Activated CD8-positive, alpha-beta memory T cell treated with anti-CD3 and anti-CD28 coated beads, Interleukin-2, amount 50 U/mL, for 24 hours (primary cell): ENCODE results near the gene FTCDNL1.

Experiments used
- DNase-seq: peaks from one replicate; pipeline ENCODE4 v3.0.0-alpha.2; 2020; ENCODE audit errors: extremely low read depth

Gene FTCDNL1

DNA sequence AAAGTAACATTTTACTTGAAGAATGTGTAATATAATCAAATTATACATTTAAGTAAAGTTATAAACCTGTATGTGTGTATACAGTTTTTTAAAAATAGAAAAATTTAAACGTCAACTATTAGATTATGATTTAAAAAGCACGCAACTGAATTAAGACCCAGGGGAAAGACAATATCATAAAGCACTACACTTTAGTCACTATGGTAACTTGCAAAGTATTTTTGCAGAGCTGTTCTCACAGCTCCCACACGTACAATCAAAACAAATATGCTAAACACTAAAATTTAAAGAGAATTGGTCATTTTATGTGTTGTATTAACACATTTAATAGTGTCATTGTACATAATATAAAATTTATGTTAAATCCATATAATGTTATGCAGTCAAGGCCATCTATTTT lies 59.7 kb downstream of the FTCDNL1 start:
- no peak for DNase-seq

DNA sequence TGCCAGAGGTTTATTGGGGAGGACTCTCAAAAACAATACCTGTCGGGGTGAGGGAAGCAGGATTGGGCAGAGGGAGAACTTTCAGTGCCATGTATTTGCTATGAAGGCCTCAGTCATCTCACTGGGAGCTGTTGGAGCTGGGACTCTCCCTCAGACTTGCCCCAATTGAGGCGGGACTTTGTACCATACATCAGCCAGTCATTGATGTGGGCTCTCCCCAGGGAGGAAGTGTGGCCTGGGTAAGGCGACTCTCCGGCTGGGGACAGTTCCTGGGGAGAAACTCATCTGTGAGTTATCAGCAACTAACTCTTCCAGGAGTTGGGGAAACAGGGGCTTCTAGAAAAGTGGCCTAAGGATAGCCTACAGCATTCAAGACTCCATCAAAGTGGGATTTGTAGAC lies 66.5 kb downstream of the FTCDNL1 start:
- no peak for DNase-seq

DNA sequence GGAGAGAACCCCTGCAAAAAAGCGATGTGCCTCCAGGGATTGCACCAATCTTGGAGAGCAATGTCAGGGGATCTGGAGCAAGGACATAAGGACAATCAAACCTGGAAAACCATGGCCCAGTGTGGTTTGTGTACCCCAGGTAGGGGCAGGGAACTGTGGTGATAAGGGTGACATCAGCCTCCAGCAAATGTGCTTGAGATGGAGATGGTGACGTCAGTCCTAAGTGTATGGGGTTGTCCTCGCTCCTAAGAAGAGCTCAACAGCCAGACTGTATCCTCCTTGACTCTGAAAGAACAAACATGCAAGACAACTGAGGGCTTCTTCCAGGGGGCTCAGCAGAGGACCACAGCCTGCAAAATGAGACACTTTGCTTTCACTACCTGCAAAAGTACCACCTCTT lies 71.4 kb downstream of the FTCDNL1 start:
- DNase-seq: no peak

- DNase-seq: no peak
Observed at GRCh38 chr2:199778655-199779054, 72.3 kb downstream of the FTCDNL1 start.

DNA sequence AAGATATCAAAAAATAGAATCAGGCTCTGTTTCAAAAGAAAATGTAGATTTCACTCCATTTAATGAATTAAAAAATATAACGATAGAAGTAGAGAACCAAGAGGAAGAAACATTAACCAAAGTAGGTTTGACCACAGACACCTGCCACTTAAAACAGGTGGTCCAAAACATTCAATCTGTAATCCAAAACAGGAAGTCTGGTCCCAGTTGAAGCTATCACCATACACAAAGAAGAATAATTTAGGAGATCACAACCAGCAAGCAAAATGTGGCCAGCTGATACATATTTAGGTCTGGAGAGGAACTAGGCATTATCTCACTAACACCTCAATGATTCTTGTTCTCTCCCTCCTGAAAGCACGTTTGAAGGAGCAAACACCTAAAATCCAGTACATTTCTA lies 73.1 kb downstream of the FTCDNL1 start:
- DNase-seq: no peak

DNA sequence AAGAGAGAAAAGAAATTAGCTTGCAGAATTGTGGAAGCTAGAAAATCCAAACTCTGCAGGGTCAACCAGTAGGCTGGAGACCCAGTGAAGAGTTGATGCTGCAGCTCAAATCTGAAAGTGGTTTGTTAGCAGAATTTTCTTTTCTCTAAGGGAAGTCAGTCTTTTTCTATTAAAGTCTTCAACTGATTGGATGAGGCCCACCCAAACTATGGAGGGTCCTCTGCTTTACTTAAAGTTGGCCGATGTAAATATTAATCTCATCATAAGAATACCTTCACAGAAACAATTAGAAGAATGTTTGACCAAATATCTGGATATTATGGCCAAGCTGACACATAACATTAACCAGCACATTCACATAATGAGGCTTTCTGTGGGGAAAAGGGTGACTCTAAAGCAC lies 73.7 kb downstream of the FTCDNL1 start:
- DNase-seq: no peak

DNA sequence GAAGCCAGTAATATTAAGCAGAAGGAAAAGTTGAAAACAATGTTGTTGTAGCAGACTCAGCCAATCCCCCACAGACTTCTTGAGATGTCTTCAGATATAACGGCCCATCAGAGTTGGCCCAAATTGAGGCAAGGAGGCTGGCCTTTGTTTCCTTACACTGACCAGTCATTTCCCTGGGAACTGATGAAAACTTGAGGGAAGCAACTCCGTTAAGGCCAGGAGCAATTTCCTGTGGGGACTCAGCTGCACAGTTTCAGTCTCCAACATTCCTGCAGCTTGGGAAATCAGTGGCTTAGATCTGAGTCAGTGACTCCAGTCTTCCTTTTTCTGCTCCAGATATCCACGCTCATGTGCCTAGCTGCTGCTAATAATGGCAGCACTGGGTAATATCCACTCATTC lies 75.7 kb downstream of the FTCDNL1 start:
- no peak for DNase-seq

GRCh38 chr2:199772035-199772976 lies 78.7 kb downstream of the FTCDNL1 start:
- DNase-seq: no peak

GRCh38 chr2:199770716-199771115 lies 80.3 kb downstream of the FTCDNL1 start:
- DNase-seq: no peak

DNA sequence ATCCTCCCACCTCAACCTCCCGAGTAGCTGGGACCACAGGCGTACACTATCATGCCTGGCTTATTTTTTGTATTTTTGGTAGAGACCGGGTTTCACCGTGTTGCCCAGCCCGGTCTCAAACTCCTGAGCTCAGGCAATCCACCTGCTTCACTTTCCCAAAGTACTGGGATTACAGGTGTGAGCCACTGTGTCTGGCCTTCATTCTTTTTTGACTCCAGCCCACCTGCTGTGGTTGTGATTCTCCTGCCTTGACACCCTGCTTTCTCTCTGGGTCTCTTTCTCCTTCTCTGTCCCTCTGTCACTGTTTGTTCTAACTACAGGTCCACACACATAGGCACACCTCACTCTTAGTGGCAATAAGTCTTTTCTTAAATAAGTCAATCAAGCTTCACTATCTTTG lies 85.3 kb downstream of the FTCDNL1 start:
- no peak for DNase-seq

- DNase-seq: no peak
Observed at GRCh38 chr2:199764273-199764800, 86.7 kb downstream of the FTCDNL1 start.

- no peak for DNase-seq
Observed at GRCh38 chr2:199762963-199763362, 88.0 kb downstream of the FTCDNL1 start.

DNA sequence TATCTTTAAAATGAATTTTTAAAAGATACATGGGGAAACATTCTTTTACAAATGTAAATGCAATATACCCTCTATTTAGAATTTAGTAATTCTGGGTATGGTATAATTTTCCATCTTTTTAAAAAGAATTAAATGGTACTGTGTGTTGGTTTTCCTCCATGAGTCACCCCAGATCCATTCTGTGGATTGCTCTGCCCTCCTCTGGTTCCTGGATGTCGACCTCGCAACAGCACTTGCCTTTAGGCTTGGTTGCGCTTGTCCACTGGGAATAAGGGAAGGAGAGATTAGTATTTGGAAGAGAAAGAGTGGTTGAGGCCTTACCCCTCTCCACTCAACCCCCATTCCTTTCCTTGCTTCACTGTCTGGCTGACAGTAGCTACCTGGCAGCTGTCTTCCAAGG lies 90.4 kb downstream of the FTCDNL1 start:
- DNase-seq: no peak

DNA sequence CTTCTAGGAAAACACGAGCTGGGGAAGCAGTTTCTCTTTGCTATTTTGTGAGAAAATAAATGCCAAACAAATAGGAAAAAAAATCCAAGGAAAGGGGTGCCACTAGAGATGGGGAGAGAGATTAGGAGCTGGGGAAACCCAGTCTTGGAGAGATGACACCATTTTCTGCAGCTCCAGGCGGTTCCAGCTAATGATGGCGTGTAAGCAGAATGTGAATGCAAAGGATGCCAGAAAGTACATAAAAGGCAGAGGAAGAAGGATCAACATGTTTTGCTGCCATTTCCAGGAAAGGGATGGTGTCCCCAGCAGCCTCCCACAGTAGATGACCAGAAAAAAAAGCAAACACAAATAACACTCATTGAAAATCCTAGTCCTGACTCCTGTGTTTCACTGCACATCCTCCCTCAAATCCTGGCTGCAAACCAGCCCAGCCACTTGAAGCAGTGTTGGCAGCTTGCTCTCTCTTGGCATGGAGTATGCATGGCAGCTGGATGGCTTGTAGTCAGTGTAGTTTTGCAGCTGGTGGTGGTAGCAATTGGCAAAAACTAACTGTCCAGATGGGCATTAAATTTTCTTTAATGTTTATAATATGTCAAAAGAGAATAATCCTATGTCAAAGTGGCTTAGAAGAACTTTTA lies 93.6 kb downstream of the FTCDNL1 start:
- DNase-seq: no peak

DNA sequence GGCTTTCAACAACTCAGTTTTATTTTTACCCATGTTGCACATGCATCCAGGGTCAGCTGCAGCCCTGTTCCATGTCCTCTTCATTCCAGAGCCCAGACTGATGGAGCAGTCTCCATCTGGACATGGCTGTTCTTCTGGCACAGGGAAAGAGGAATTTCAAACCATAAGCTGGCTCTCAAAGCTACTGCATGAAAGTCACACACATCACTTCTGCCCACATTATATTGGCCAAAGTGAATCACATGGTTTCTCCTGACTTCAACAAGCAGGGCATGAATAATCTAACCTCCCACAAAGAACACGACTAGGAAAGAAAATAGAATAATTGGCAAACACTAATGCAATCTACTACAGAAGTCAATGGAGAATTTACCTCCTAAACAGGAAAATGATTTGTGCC lies 94.2 kb downstream of the FTCDNL1 start:
- DNase-seq: no peak

DNA sequence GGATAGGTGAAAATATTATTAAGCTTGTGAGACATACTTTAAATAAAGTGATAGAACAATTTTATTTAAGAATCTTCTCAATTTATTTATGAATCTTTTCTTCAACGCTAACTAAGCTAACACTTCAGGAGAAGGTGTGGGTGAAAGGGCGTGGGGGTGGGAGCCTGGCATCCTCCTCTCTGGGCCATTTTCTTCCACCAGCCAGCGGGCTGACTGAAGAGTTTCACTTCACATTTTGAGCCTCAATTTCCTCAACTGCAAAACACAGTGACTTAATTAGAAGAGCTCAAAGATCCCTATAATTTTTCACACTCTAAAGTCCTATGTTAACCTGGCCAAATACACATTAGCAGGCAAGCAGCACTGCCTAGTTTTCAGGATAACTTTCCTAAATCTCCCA lies 94.8 kb downstream of the FTCDNL1 start:
- DNase-seq: no peak

- DNase-seq: no peak
Observed at GRCh38 chr2:199754766-199755165, 96.2 kb downstream of the FTCDNL1 start.

DNA sequence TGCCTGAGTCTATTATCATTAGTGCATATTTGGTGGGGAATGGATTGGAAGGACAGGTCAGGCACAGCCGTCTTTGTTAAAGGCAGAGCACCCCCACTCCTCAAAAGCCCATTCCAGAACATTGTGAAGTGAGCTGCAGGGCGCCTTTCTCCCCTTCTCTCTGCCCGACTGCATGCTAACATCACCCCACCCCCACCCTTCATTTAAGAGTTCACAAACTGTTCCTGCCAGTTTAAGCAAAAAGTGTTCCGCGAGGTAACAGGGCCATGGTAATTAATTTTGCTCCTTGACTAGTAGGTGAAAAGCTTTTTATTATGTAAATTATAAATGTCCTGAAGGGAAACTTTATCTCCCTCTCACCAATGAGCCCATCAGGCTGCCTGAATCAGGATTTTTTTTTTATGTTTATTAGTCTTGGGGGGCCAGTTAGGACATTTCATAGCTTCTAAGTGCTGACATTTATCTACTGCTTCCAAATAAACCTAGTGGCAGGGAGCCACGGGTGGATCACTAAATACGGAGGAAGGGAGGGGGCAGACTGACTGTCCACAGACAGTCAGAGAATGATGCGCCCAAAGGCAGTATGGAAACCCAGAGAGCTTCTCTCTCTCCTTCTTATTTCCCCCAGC lies 99.4 kb downstream of the FTCDNL1 start:
- DNase-seq: no peak

- DNase-seq: no peak
Observed at GRCh38 chr2:199749571-199749970, 101.4 kb downstream of the FTCDNL1 start.

DNA sequence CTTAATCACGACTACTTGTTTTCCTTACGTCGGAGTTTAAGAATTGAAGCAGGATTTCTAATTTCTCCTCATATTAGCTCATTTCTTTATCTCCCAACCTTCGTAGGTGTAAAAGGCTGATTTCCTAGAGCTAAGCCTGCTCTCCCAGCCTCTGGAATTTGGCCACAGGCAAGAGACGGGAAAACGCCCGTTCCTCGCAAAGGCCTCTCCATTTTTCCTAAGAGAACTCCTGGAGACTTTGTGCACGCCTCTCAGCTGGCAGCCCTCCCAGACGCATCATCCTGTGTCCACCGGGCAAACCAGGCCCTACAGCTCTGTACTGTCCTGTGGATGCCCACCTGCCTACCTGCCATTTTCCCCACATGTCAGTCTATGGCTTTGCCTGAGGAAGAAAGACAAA lies 106.3 kb downstream of the FTCDNL1 start:
- no peak for DNase-seq

DNA sequence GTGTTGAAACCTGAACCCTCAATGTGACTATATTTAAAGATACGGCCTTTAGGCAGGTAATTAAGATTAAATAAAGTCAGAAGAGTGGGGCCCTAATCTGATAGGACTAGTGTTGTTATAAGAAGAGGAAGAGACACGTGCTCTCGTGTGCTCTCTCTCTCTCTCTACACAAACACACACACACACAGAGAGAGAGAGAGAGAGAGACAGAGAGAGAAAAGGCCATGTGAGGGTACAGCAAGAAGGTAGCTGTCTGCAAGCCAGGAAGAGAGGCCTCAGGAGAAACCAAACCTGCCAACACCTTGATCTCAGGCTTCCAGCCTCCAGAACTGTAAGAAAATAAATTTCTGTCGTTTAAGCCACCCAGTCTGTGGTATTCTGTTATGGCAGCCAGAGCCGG lies 106.7 kb downstream of the FTCDNL1 start:
- no peak for DNase-seq

GRCh38 chr2:199743415-199744120 lies 107.4 kb downstream of the FTCDNL1 start:
- DNase-seq: no peak
